Neural progenitor cell (in vitro differentiated cells): ENCODE measurements around the gene SSR4. TPM values are rescaled to one million over a fixed set of nuclear protein-coding genes. Genes with fewer than 3 reads are reported as not detected.
A peak's percentile ranks its signal among the peaks of the same experiment; 100 is the strongest.

ENCODE experiments used
- DNase-seq: peaks from one replicate; pipeline ENCODE4 v3.0.0-alpha.2; 2016; ENCODE audit warnings: low spot score
- H2AFZ ChIP-seq: fragments of 200-600 bp; sonication (generic); replicated peaks from 2 replicates; pipeline ENCODE4 v1.6.1; 2016; ENCODE audit warnings: antibody characterized with exemption
- H3F3A ChIP-seq: fragments of 200-600 bp; sonication (generic); 2 replicates; pipeline ENCODE4 v1.6.1; 2016; ENCODE audit warnings: antibody characterized with exemption, low read depth
- H3K27ac ChIP-seq: fragments of 200-600 bp; sonication (generic); 2 replicates; pipeline ENCODE4 v1.5.1; 2016; ENCODE audit warnings: mild to moderate bottlenecking
- H3K27me3 ChIP-seq: fragments of 200-600 bp; sonication (generic); 2 replicates; pipeline ENCODE4 v1.6.1; 2016; ENCODE audit warnings: mild to moderate bottlenecking, moderate library complexity
- H3K36me3 ChIP-seq: fragments of 200-600 bp; sonication (generic); 2 replicates; pipeline ENCODE4 v1.5.1; 2016
- H3K4me1 ChIP-seq: fragments of 200-600 bp; sonication (generic); 2 replicates; pipeline ENCODE4 v1.6.1; 2016; ENCODE audit warnings: mixed run types
- H3K4me2 ChIP-seq: fragments of 200-600 bp; sonication (generic); 2 replicates; pipeline ENCODE4 v1.6.1; 2016
- H3K4me3 ChIP-seq: fragments of 200-600 bp; sonication (generic); 2 replicates; pipeline ENCODE4 v1.5.1; 2016
- H3K79me2 ChIP-seq: fragments of 200-600 bp; sonication (generic); 2 replicates; pipeline ENCODE4 v1.6.1; 2016; ENCODE audit warnings: low read depth
- H3K9ac ChIP-seq: fragments of 200-600 bp; sonication (generic); 2 replicates; pipeline ENCODE4 v1.6.1; 2016
- H3K9me3 ChIP-seq: fragments of 200-600 bp; sonication (generic); 2 replicates; pipeline ENCODE4 v1.5.1; 2016; ENCODE audit warnings: low read depth
- H4K20me1 ChIP-seq: fragments of 200-600 bp; sonication (generic); 2 replicates; pipeline ENCODE4 v1.6.1; 2016; ENCODE audit warnings: low read depth
- H3K27ac Mint-ChIP-seq: 3 replicates; pipeline ENCODE4 v1.8.0; 2021; ENCODE audit warnings: mixed read lengths
- H3K27me3 Mint-ChIP-seq: 2 replicates; pipeline ENCODE4 v1.8.0; 2022; ENCODE audit warnings: low read depth, mild to moderate bottlenecking, inconsistent platforms, moderate library complexity, mixed read lengths; ENCODE audit not compliant: insufficient read depth
- H3K36me3 Mint-ChIP-seq: 3 replicates; pipeline ENCODE4 v1.8.0; 2021; ENCODE audit warnings: mixed read lengths
- H3K4me1 Mint-ChIP-seq: 3 replicates; pipeline ENCODE4 v1.8.0; 2021; ENCODE audit warnings: mixed read lengths
- H3K4me3 Mint-ChIP-seq: 3 replicates; pipeline ENCODE4 v1.8.0; 2021; ENCODE audit warnings: mild to moderate bottlenecking, moderate library complexity, mixed read lengths
- H3K9me3 Mint-ChIP-seq: 3 replicates; pipeline ENCODE4 v1.8.0; 2020; ENCODE audit warnings: mixed read lengths
- EZH2 ChIP-seq: fragments of 200-600 bp; sonication (generic); IDR thresholded peaks from 2 replicates; pipeline ENCODE4 v1.6.1; 2017; ENCODE audit warnings: antibody characterized with exemption, mild to moderate bottlenecking, moderate library complexity
- EZH2phosphoT487 ChIP-seq: fragments of 200-600 bp; sonication (generic); IDR thresholded peaks from 2 replicates; pipeline ENCODE4 v1.6.1; 2017; ENCODE audit warnings: antibody characterized with exemption
- total RNA-seq: library from RNA; depleted of rRNA; stranded (reverse); fragments of >200 nt; gene quantifications from 2 replicates; pipeline ENCODE4 v1.2.3, GENCODE V29; 2015; ENCODE audit warnings: low replicate concordance
- TF ChIP-seq, protein P1 (sequence below): fragments of 200-600 bp; sonication (generic); IDR thresholded peaks from 2 replicates; pipeline ENCODE4 v1.5.1; 2017; ENCODE audit warnings: antibody characterized with exemption, mild to moderate bottlenecking

SSR4 gene
- total RNA-seq, 1 donor from 2014 or later = 58.4 TPM

DNA sequence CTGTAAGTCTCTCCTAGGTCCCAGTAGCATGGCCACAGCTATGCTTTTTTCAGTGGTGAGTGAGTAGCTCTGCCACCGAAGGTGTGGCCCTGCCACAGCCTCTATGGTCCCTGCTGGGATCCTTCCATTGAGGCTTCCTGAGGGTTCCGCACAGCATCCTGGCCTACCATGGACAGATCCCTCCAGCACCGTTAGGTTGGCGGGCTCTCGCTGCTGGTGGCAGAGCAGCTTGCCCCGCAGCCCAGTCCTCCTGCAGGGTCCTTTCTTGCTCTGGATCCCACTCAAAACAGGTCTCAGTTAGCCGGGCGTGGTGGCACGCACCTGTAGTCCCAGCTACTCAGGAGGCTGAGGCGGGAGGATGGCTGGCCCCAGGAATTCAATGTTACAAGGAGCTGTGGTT, 38.3 kb downstream of the SSR4 start:
- H3K9me3 Mint-ChIP-seq = peaks cover 28% of the 10 kb centered on the region
- no peaks in the 10 kb centered on the region for H3K79me2 ChIP-seq
- H3K27ac Mint-ChIP-seq = no peak overlapping the region
- H3K9me3 ChIP-seq = no peaks in the 10 kb centered on the region
- peaks cover 49% of the 10 kb centered on the region for H3K27me3 ChIP-seq
- DNase-seq = peak; percentile 37
- no peak overlapping the region for H3K9ac ChIP-seq
- no peak overlapping the region for H3K4me3 Mint-ChIP-seq
- no peaks in the 10 kb centered on the region for H3K36me3 ChIP-seq
- no peak overlapping the region for H2AFZ ChIP-seq
- H3K36me3 Mint-ChIP-seq = peaks cover under 1% of the 10 kb centered on the region
- H4K20me1 ChIP-seq = peaks cover 8% of the 10 kb centered on the region
- H3K27me3 Mint-ChIP-seq = peaks cover 6% of the 10 kb centered on the region
- no peaks in the 10 kb centered on the region for H3K4me1 ChIP-seq
- H3K27ac ChIP-seq = no peak overlapping the region
- H3K4me1 Mint-ChIP-seq = peaks cover under 1% of the 10 kb centered on the region
- peaks cover 15% of the 10 kb centered on the region for H3F3A ChIP-seq
- no peak overlapping the region for H3K4me3 ChIP-seq
- TF ChIP-seq EZH2phosphoT487 = no peak
- no peak overlapping the region for H3K4me2 ChIP-seq

DNA sequence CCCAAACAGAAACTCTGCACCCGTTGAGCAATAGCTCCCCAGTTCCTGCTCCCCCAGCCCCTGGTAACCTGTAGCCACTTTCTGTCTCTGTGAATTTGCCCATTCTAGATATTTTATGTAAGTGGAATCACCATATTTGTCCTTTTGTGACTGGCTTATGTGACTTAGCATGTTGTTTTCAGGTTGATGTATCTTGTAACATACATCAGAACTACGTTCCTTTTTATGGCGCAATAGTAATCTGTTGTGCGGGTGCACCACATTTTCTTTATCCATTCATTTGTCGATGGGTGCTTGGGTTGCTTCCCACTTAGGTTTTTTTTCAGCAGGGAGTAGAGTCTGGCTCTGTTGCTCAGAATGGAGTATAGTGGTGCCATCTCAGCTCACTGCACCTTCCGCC, 42.5 kb downstream of the SSR4 start:
- Mint-ChIP-seq H3K4me3 (no peak overlapping the region), H3K9me3 (peaks cover 28% of the 10 kb centered on the region), H3K27ac (no peak overlapping the region), H3K4me1 (no peaks in the 10 kb centered on the region), H3K36me3 (no peaks in the 10 kb centered on the region), H3K27me3 (peaks cover 2% of the 10 kb centered on the region)
- no peak for DNase-seq
- H4K20me1 ChIP-seq = no peaks in the 10 kb centered on the region
- no peaks in the 10 kb centered on the region for H3K79me2 ChIP-seq
- H3K36me3 ChIP-seq = no peaks in the 10 kb centered on the region
- H3K9me3 ChIP-seq = no peaks in the 10 kb centered on the region
- no peaks in the 10 kb centered on the region for H3F3A ChIP-seq
- H3K9ac ChIP-seq = no peak overlapping the region
- H2AFZ ChIP-seq = no peak overlapping the region
- TF ChIP-seq EZH2phosphoT487 = no peak
- TF ChIP-seq, protein P1, sequence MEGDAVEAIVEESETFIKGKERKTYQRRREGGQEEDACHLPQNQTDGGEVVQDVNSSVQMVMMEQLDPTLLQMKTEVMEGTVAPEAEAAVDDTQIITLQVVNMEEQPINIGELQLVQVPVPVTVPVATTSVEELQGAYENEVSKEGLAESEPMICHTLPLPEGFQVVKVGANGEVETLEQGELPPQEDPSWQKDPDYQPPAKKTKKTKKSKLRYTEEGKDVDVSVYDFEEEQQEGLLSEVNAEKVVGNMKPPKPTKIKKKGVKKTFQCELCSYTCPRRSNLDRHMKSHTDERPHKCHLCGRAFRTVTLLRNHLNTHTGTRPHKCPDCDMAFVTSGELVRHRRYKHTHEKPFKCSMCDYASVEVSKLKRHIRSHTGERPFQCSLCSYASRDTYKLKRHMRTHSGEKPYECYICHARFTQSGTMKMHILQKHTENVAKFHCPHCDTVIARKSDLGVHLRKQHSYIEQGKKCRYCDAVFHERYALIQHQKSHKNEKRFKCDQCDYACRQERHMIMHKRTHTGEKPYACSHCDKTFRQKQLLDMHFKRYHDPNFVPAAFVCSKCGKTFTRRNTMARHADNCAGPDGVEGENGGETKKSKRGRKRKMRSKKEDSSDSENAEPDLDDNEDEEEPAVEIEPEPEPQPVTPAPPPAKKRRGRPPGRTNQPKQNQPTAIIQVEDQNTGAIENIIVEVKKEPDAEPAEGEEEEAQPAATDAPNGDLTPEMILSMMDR = no peak
- TF ChIP-seq EZH2 = no peak
- H3K4me3 ChIP-seq = no peak overlapping the region
- H3K4me2 ChIP-seq = no peak overlapping the region
- H3K27ac ChIP-seq = no peak overlapping the region
- H3K4me1 ChIP-seq = no peaks in the 10 kb centered on the region
- H3K27me3 ChIP-seq = peaks cover 22% of the 10 kb centered on the region

DNA sequence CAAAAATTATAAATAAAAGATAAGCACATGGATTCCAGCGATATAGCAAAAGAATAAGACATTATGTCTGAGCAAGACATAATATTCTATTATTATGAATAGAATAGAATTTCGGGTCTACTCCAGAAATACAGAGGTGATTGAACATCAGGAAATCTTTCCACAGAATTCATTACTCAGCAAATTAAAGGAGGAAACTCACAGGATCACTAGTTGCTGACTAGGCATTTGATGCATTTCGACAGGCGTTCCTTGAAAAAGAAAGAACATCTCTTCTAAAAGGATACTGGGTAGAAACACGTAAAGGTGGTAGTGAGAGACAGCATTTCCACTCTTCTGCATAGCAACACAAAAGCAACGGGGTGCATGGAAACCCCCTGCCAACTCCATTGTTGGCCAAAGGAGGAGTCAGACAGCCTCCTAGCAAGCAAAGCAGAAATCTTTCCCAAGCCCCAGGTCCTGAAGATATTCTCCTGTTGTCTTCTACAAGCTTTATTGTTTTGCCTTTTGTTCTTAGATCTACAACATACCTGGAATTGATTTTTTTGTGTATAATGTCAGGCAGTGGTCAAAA, 50.1 kb downstream of the SSR4 start:
- Histone ChIP-seq H3K4me1 (peaks cover 7% of the 10 kb centered on the region), H3F3A (peaks cover 16% of the 10 kb centered on the region), H3K9ac (no peak overlapping the region), H3K79me2 (no peaks in the 10 kb centered on the region), H3K27ac (no peak overlapping the region), H3K36me3 (no peaks in the 10 kb centered on the region), H4K20me1 (no peaks in the 10 kb centered on the region), H3K9me3 (no peaks in the 10 kb centered on the region), H2AFZ (no peak overlapping the region), H3K27me3 (peaks cover 71% of the 10 kb centered on the region), H3K4me2 (no peak overlapping the region), H3K4me3 (no peak overlapping the region)
- Mint-ChIP-seq H3K27me3 (no peaks in the 10 kb centered on the region), H3K27ac (no peak overlapping the region), H3K4me1 (peaks cover 19% of the 10 kb centered on the region), H3K9me3 (peaks cover 10% of the 10 kb centered on the region), H3K36me3 (no peaks in the 10 kb centered on the region), H3K4me3 (no peak overlapping the region)
- TF ChIP-seq EZH2phosphoT487 (no peak), EZH2 (no peak)
- TF ChIP-seq, protein P1 = no peak
- DNase-seq = peak; percentile 32

DNA sequence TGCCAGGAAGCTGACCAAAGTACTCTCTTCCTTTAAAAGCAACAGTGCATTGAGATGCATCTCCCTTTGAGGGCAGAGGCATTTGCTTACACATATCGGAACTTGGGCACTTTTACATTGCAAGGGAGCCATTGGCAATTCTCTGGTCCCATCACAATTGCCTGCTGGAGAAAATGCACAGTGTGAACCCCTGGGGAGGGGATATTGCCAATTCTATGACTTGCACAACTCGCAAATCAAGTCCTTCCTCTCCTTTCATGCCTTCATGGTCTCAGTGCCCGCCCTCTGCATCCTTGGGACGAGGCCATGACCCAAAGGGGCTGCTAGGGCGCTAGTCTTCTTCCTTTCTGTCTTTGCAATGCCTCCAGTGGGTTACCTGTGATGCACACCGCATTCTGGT, 50.7 kb downstream of the SSR4 start:
- Histone ChIP-seq H3K36me3 (no peaks in the 10 kb centered on the region), H3K79me2 (no peaks in the 10 kb centered on the region), H2AFZ (no peak overlapping the region), H3K4me3 (no peak overlapping the region), H3K27ac (no peak overlapping the region), H4K20me1 (no peaks in the 10 kb centered on the region), H3F3A (peaks cover 16% of the 10 kb centered on the region), H3K9ac (no peak overlapping the region), H3K4me2 (no peak overlapping the region), H3K9me3 (no peaks in the 10 kb centered on the region), H3K4me1 (peaks cover 7% of the 10 kb centered on the region), H3K27me3 (peaks cover 74% of the 10 kb centered on the region)
- no peak for DNase-seq
- peaks cover 19% of the 10 kb centered on the region for H3K4me1 Mint-ChIP-seq
- H3K9me3 Mint-ChIP-seq = peaks cover 7% of the 10 kb centered on the region
- no peak overlapping the region for H3K27ac Mint-ChIP-seq
- H3K36me3 Mint-ChIP-seq = no peaks in the 10 kb centered on the region
- H3K27me3 Mint-ChIP-seq = no peaks in the 10 kb centered on the region
- TF ChIP-seq, protein P1 = no peak
- TF ChIP-seq EZH2 = no peak
- no peak for TF ChIP-seq EZH2phosphoT487
- peak overlapping the region; percentile 53 for H3K4me3 Mint-ChIP-seq
